ENCODE measurements around the gene TRAK1.

The TRAK1 gene

GRCh38 chr3:42225486-42226363 lies 134.6 kb downstream of the TRAK1 start:
- in situ Hi-C loops (cut with HindIII; ENCODE audit: low sequenced_read_pairs): no loop called here

- in situ Hi-C loops (cut with HindIII; ENCODE audit: low sequenced_read_pairs): no loop called here
These were observed 135.6 kb downstream of the TRAK1 start for GRCh38 chr3:42226470-42227425.

- in situ Hi-C loops (cut with HindIII; ENCODE audit: low sequenced_read_pairs): no loop called here
These were observed 137.6 kb downstream of the TRAK1 start for GRCh38 chr3:42228796-42229195.

DNA sequence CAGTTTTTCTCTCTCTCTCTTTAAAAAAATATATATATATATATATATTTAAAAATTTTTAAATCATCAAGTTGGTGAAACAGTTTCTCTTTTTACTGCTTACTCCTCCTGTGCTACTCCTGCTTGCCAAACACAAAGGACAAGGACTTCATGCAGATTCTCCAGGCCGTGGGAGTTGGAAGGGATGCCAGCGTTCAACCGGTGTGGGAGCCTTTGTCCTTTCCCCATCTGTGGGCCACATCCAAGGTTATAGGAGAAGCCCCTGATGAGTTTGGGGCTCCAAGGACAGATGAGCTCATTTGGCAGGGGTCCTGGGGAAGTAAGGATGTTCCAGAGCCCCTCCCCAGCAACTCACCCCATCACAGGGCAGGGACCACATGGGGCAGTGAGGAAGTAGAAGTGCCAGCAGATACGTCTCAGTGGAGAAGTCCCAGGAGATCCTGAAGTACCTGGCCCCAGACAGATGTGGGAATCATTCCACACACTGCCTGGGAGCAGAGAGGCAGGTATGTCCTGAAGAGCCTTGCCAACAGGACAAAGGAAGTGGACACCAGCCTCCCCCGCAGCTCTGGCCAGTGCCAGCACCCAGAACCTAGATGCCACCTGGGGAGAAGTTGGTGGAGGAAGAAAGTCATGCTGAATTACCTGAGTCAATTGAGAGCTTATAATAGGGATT lies 138.2 kb downstream of the TRAK1 start:
- in situ Hi-C loops (cut with HindIII; ENCODE audit: low sequenced_read_pairs): no loop called here

DNA sequence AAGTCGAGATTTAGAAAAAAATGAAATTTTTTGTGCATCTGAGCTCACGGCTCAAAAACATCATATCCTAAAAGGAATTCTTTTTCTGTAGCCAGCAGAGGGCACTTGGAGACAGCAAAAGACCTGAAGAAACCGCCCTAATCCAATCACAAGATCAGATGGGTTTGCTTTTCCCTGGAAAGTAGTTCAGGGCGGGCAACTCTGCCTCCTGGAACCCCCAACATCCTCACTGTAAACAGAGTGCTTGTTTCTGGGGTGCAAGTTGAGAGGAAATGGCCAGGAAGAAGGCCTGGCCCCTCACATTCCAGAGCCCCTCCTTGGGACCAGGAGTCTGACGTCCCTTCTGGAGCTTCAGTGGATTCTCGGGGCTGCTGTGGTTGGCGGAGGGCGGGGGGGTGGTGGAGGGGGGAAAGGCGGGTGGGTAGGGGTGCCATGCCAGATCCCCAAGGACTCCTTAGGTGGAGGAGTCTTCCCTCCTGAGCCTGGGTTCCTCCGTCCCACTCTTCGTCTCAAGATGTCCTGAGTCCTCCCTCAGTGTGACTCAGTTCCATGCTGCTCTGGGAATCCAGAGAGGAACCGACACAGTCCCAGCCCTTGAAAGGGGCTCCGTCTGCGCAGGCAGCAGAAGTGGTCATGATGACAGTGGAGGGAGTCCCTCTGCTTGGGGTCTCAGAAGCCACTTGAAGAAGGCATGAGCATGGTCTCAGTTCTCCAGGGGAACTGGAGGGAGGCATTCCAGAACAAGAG lies 139.0 kb downstream of the TRAK1 start:
- in situ Hi-C loops (cut with HindIII; ENCODE audit: low sequenced_read_pairs): no loop called here

DNA sequence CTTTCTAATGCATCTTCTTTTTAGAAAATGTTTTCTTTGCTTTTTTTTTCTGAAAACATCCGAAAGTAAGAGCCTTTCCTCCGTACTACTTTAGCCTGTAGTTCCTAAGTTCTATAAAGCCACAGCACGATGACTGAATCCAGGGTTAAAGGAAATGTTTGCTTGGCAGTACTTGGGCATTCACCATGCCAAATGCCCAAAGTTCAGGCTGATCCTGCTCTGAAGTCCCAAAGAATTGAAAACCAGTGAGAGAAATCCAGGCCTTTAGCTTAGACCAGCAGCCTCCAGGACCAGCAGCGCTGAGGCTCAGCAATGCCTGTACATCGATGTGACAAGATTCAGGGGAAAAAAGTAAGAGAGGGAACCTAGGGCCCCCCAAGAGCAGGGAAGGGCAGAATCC lies 139.7 kb downstream of the TRAK1 start:
- in situ Hi-C loops (cut with HindIII; ENCODE audit: low sequenced_read_pairs): no loop called here

- in situ Hi-C loops (cut with HindIII; ENCODE audit: low sequenced_read_pairs): no loop called here
These were observed 144.4 kb downstream of the TRAK1 start for GRCh38 chr3:42235532-42235931.

DNA sequence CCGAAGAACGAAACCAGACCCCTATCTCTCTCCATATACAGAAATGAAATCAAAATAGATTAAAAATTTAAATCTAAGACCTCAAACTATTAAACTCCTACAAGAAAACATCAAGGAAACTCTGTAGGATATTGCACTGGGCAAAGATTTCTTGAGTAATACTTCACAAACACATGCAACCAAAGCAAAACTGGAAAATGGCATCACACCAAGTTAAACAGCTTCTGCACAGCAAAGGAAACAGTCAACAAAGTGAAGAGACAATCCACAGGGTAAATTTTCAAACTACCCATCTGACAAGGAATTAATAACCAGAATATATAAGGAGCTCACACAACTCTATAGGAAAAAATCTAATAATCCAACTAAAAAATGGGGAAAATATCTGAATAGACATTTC lies 145.5 kb downstream of the TRAK1 start:
- in situ Hi-C loops (cut with HindIII; ENCODE audit: low sequenced_read_pairs): no loop called here

GRCh38 chr3:42246091-42246490 lies 154.9 kb downstream of the TRAK1 start:
- in situ Hi-C loops (cut with HindIII; ENCODE audit: low sequenced_read_pairs): no loop called here

DNA sequence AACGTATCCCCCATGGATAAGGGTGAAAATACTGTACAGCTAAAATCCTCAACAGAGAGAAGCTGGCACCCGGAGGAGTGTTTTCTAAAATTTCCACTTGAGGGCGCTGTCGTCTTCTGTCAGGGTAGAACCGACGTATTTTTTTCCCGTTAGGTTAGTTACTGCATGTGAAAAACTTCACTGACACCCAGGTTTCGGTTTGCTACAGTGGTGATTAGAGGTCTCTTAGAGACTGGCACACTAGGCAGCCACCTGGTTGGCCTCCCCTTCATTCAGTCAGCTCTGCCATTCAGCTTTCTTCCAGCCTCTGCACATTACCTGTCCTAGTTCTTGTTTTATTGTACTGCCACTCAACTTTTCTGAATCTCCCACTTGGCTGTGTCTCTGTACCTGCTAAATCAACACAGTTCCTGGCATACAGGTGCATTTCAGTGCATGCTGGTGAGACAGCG lies 156.4 kb downstream of the TRAK1 start:
- in situ Hi-C loops (cut with HindIII; ENCODE audit: low sequenced_read_pairs): no loop called here

DNA sequence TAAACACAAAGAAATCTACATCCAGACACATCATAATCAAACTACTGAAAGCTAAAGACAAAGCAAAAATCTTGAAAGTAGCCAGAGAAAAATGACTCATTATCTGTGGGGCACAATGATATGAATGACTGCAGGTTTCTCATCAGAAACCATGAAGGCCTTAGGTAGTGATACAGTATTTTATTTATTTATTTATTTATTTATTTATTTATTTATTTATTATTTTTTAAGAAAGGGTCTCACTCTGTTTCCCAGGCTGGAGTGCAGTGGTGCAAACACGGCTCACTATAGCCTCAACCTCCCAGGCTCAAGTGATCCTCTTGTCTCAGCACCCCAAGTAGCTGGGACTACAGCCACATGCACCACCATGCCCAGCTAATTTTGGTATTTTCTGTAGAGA lies 159.6 kb downstream of the TRAK1 start:
- in situ Hi-C loops (cut with HindIII; ENCODE audit: low sequenced_read_pairs): no loop called here

GRCh38 chr3:42254566-42254965 lies 163.4 kb downstream of the TRAK1 start:
- in situ Hi-C loops (cut with HindIII; ENCODE audit: low sequenced_read_pairs): no loop called here

- in situ Hi-C loops (cut with HindIII; ENCODE audit: low sequenced_read_pairs): no loop called here
These were observed 165.1 kb downstream of the TRAK1 start for GRCh38 chr3:42256135-42256819.

- in situ Hi-C loops (cut with HindIII; ENCODE audit: low sequenced_read_pairs): no loop called here
These were observed 165.8 kb downstream of the TRAK1 start for GRCh38 chr3:42257007-42257406.

- in situ Hi-C loops (cut with HindIII; ENCODE audit: low sequenced_read_pairs): no loop called here
These were observed 171.4 kb downstream of the TRAK1 start for GRCh38 chr3:42262525-42262924.

- in situ Hi-C loops (cut with HindIII; ENCODE audit: low sequenced_read_pairs): no loop called here
These were observed 172.5 kb downstream of the TRAK1 start for GRCh38 chr3:42263354-42264346.

DNA sequence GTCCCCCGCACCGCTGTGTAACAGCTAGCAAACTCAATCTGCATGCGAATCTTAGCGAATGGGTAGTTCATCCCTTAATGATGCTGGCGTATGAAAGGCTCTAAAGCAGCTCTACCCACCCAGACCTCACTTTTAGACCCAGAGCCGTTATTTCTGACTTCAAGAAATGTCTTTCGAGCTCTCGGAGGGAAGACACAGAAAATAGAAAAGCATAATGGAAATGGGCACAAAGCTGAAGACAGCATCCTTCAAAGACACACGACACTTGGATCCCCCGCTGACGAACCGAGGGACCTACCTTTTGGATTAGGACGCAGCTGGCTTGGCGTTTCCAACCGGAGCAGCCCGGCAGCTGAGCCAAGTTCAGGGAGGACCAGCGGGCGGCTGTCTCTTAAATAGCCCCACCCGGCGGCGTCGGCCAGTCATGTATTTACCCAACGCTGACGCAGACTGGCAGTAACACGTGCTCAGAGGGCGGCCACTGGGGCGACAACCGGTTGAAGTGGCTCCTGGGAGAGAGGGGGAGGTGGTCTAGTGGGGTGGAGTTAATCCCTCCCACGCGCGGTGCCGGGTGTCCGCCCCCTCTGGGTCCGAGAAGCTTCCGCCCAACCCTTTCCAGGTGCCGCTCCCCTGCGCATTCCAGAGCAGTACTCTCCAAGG lies 173.4 kb downstream of the TRAK1 start:
- in situ Hi-C loops (cut with HindIII; ENCODE audit: low sequenced_read_pairs): no loop called here
